ENCODE measurements around the gene APOC3.

Gene APOC3

GRCh38 chr11:116859175-116859574 lies 29.5 kb downstream of the APOC3 start:
- no peak for TF ChIP-seq POLR2AphosphoS5 (IDR thresholded peaks at IDR 0.05; ENCODE audit: low read depth, low read length)
- TF ChIP-seq SIN3A (IDR thresholded peaks at IDR 0.05; ENCODE audit: borderline replicate concordance, insufficient read depth, low read length), result no peak
- TF ChIP-seq FOXP2 (optimal IDR thresholded peaks at IDR 0.05; ENCODE audit: borderline replicate concordance, extremely low read depth, extremely low read length, insufficient read depth), result no peak
- no peak for TF ChIP-seq TAF1 (IDR thresholded peaks at IDR 0.05; ENCODE audit: borderline replicate concordance, insufficient read depth, low read length)
- no peak for TF ChIP-seq REST (IDR thresholded peaks at IDR 0.05; ENCODE audit: insufficient read depth in 1 of 2, low read depth in 2 of 2, low read length in 2 of 2)

- TF ChIP-seq REST (IDR thresholded peaks at IDR 0.05; ENCODE audit: insufficient read depth in 1 of 2, low read depth in 2 of 2, low read length in 2 of 2), result no peak
- TF ChIP-seq SIN3A (IDR thresholded peaks at IDR 0.05; ENCODE audit: borderline replicate concordance, insufficient read depth, low read length), result no peak
- no peak for TF ChIP-seq TAF1 (IDR thresholded peaks at IDR 0.05; ENCODE audit: borderline replicate concordance, insufficient read depth, low read length)
- no peak for TF ChIP-seq FOXP2 (optimal IDR thresholded peaks at IDR 0.05; ENCODE audit: borderline replicate concordance, extremely low read depth, extremely low read length, insufficient read depth)
- no peak for TF ChIP-seq POLR2AphosphoS5 (IDR thresholded peaks at IDR 0.05; ENCODE audit: low read depth, low read length)
Measured at GRCh38 chr11:116860303-116860702, 30.6 kb downstream of the APOC3 start.

GRCh38 chr11:116861539-116861938 lies 31.8 kb downstream of the APOC3 start:
- no peak for TF ChIP-seq SIN3A (IDR thresholded peaks at IDR 0.05; ENCODE audit: borderline replicate concordance, insufficient read depth, low read length)
- TF ChIP-seq FOXP2 (optimal IDR thresholded peaks at IDR 0.05; ENCODE audit: borderline replicate concordance, extremely low read depth, extremely low read length, insufficient read depth), result no peak
- no peak for TF ChIP-seq TAF1 (IDR thresholded peaks at IDR 0.05; ENCODE audit: borderline replicate concordance, insufficient read depth, low read length)
- no peak for TF ChIP-seq REST (IDR thresholded peaks at IDR 0.05; ENCODE audit: insufficient read depth in 1 of 2, low read depth in 2 of 2, low read length in 2 of 2)
- TF ChIP-seq POLR2AphosphoS5 (IDR thresholded peaks at IDR 0.05; ENCODE audit: low read depth, low read length), result no peak

GRCh38 chr11:116862185-116862584 lies 32.5 kb downstream of the APOC3 start:
- no peak for TF ChIP-seq POLR2AphosphoS5 (IDR thresholded peaks at IDR 0.05; ENCODE audit: low read depth, low read length)
- no peak for TF ChIP-seq REST (IDR thresholded peaks at IDR 0.05; ENCODE audit: insufficient read depth in 1 of 2, low read depth in 2 of 2, low read length in 2 of 2)
- TF ChIP-seq SIN3A (IDR thresholded peaks at IDR 0.05; ENCODE audit: borderline replicate concordance, insufficient read depth, low read length), result no peak
- TF ChIP-seq FOXP2 (optimal IDR thresholded peaks at IDR 0.05; ENCODE audit: borderline replicate concordance, extremely low read depth, extremely low read length, insufficient read depth), result no peak
- TF ChIP-seq TAF1 (IDR thresholded peaks at IDR 0.05; ENCODE audit: borderline replicate concordance, insufficient read depth, low read length), result no peak

- TF ChIP-seq SIN3A (IDR thresholded peaks at IDR 0.05; ENCODE audit: borderline replicate concordance, insufficient read depth, low read length) (no peak), FOXP2 (optimal IDR thresholded peaks at IDR 0.05; ENCODE audit: borderline replicate concordance, extremely low read depth, extremely low read length, insufficient read depth) (no peak), TAF1 (IDR thresholded peaks at IDR 0.05; ENCODE audit: borderline replicate concordance, insufficient read depth, low read length) (no peak), REST (IDR thresholded peaks at IDR 0.05; ENCODE audit: insufficient read depth in 1 of 2, low read depth in 2 of 2, low read length in 2 of 2) (no peak), POLR2AphosphoS5 (IDR thresholded peaks at IDR 0.05; ENCODE audit: low read depth, low read length) (no peak)
Measured at GRCh38 chr11:116862951-116863350, 33.2 kb downstream of the APOC3 start.

Data from PFSK-1 (cell line).